ENCODE measurements around the gene PRXL2B.
"Not testable (repeated sequence)": the region's sequence is repeated elsewhere in the genome, so short reads cannot be mapped to it uniquely, and the experiment has no call there.

The PRXL2B gene

GRCh38 chr1:2569060-2569459 is 17.5 kb upstream of the PRXL2B start:
- TF ChIP-seq CTCF (IDR thresholded peaks at IDR 0.05; ENCODE audit: borderline replicate concordance, insufficient read depth, low read depth, low read length), result no peak
- H3K4me3 ChIP-seq (ENCODE audit: low read depth, low read length), result no peak overlapping the region

- H3K4me3 ChIP-seq (ENCODE audit: low read depth, low read length), result not testable (repeated sequence)
Observed at GRCh38 chr1:2569703-2570102, 16.9 kb upstream of the PRXL2B start.

- no peak for TF ChIP-seq CTCF (IDR thresholded peaks at IDR 0.05; ENCODE audit: borderline replicate concordance, insufficient read depth, low read depth, low read length)
Observed at GRCh38 chr1:2570332-2570731, 16.2 kb upstream of the PRXL2B start.

GRCh38 chr1:2571348-2571747 is 15.2 kb upstream of the PRXL2B start:
- no peak overlapping the region for H3K4me3 ChIP-seq (ENCODE audit: low read depth, low read length)
- no peak for TF ChIP-seq CTCF (IDR thresholded peaks at IDR 0.05; ENCODE audit: borderline replicate concordance, insufficient read depth, low read depth, low read length)

More at GRCh38 chr1:2570332-2570731, 16.2 kb upstream of the PRXL2B start:
- H3K4me3 ChIP-seq (ENCODE audit: low read depth, low read length), result no peak overlapping the region

- no peak overlapping the region for H3K4me3 ChIP-seq (ENCODE audit: low read depth, low read length)
- TF ChIP-seq CTCF (IDR thresholded peaks at IDR 0.05; ENCODE audit: borderline replicate concordance, insufficient read depth, low read depth, low read length), result no peak
Observed at GRCh38 chr1:2573250-2573920, 13.2 kb upstream of the PRXL2B start.

GRCh38 chr1:2574350-2574749 is 12.2 kb upstream of the PRXL2B start:
- no peak for TF ChIP-seq CTCF (IDR thresholded peaks at IDR 0.05; ENCODE audit: borderline replicate concordance, insufficient read depth, low read depth, low read length)
- no peak overlapping the region for H3K4me3 ChIP-seq (ENCODE audit: low read depth, low read length)

GRCh38 chr1:2575801-2576663 is 10.5 kb upstream of the PRXL2B start:
- no peak for TF ChIP-seq CTCF (IDR thresholded peaks at IDR 0.05; ENCODE audit: borderline replicate concordance, insufficient read depth, low read depth, low read length)
- H3K4me3 ChIP-seq (ENCODE audit: low read depth, low read length), result peak overlapping the region; percentile 12

GRCh38 chr1:2577565-2578075 is 9.0 kb upstream of the PRXL2B start:
- peak overlapping the region; percentile 55 for H3K4me3 ChIP-seq (ENCODE audit: low read depth, low read length)

Measured in GM12875 (cell line).